Left cardiac atrium (tissue), 4 donors: ENCODE results near the gene TRIOBP. TPM values are rescaled to one million over a fixed set of nuclear protein-coding genes. Genes with fewer than 3 reads are reported as not detected.
"Not testable (repeated sequence)": the region's sequence is repeated elsewhere in the genome, so short reads cannot be mapped to it uniquely, and the experiment has no call there.

Experiments used
- ATAC-seq, 2 donors: fragments of 200-7000 bp; cut with Tn5 transposase; one replicate each; pipeline ENCODE4 v1.9.1; 2020; ENCODE audit warnings: mild to moderate bottlenecking in 2 of 2, moderate library complexity in 2 of 2
- DNase-seq: peaks from one replicate; pipeline ENCODE4 v3.0.0-alpha.2; 2020
- intact Hi-C, 2 donors: fragments of 100-400 bp; cut with DNase I; formaldehyde crosslinking; loops; one replicate each; pipeline versions ENCODE4 v1.14.1 to v1.15.1; 2022 to 2023
- long read RNA-seq: library from polyadenylated mRNA; unstranded; transcript quantifications from one replicate; pipeline ENCODE4 v2.0.0, GENCODE V29; 2021
- total RNA-seq, 2 donors: library from RNA; stranded (reverse); fragmentation: NEBNext Ultra II Directional; extraction: Animal tissue kit (Norgen Biotek cat#: 25700); gene quantifications; one replicate each; pipeline ENCODE4 v1.2.1, GENCODE V29; 2021
- donor health status: DM: no; HTN: yes; CAD: no.
- donor health status: DM: no; HTN: yes; CAD: no; lungs with severe emphysema.
- donor health status: DM: yes; HTN: yes; CAD: no.
- donor health status: Dilated cardiomyopathy.

Gene TRIOBP, protein sequence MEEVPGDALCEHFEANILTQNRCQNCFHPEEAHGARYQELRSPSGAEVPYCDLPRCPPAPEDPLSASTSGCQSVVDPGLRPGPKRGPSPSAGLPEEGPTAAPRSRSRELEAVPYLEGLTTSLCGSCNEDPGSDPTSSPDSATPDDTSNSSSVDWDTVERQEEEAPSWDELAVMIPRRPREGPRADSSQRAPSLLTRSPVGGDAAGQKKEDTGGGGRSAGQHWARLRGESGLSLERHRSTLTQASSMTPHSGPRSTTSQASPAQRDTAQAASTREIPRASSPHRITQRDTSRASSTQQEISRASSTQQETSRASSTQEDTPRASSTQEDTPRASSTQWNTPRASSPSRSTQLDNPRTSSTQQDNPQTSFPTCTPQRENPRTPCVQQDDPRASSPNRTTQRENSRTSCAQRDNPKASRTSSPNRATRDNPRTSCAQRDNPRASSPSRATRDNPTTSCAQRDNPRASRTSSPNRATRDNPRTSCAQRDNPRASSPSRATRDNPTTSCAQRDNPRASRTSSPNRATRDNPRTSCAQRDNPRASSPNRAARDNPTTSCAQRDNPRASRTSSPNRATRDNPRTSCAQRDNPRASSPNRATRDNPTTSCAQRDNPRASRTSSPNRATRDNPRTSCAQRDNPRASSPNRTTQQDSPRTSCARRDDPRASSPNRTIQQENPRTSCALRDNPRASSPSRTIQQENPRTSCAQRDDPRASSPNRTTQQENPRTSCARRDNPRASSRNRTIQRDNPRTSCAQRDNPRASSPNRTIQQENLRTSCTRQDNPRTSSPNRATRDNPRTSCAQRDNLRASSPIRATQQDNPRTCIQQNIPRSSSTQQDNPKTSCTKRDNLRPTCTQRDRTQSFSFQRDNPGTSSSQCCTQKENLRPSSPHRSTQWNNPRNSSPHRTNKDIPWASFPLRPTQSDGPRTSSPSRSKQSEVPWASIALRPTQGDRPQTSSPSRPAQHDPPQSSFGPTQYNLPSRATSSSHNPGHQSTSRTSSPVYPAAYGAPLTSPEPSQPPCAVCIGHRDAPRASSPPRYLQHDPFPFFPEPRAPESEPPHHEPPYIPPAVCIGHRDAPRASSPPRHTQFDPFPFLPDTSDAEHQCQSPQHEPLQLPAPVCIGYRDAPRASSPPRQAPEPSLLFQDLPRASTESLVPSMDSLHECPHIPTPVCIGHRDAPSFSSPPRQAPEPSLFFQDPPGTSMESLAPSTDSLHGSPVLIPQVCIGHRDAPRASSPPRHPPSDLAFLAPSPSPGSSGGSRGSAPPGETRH (N-terminal part only)
- total RNA-seq = 100 to 1,000 TPM in 1 of 2 donors, 10 to 100 TPM in 1; 83.5 to 118 TPM
- long read RNA-seq, transcript TRIOBP-203 (14 exons, 2,324 nt) = major isoform, 65 of 134 reads
- long read RNA-seq, partial matches to known transcripts = 32 of 134 reads
- long read RNA-seq, other reads (novel, unspliced or antisense) = 34 of 134 reads

DNA sequence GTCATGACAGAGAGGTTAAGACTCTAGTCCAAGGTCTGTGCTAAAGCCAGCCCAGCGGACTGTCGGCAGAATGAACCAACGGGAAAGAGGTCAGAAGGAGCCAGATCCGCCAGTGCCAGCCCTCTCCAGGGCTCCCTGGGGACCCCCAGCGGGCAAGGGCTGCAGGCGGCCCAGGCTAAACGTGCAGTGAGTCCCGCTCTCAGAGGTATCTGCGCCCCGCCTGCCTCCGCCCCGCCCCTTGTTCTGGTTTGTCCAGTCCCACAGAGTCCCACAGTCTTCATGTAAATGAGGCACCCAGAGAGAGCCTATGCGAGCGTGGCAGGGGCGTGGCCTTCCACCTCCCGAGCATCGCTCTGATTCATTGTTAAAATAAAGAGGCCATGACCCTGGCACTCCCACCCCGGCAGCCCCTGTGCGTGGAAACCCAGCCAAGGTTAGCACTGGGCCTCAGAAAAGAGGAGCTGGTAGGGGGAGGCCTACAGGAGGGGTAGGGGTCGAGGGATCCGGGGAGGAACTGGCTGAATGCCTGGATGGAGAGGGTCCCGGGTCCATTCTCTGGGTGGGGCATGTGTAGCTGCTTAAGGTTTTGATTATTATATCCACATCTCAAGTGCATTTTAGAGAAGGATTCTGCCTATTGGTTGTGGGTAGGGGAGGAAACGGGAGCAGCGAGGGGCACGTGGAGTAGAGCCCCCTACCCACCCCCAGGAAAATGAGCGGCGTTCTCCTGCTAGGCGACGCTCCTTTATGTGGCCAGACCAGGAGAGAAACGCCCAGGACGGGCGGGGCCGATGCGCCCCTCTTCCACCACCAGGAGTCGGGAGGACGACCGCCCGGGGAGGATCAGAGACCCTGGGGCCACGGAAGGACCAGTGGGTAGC, at the start of gene TRIOBP:
Gene TRIOBP (plus strand): TSS at position 392 of the 881 bp plus-strand sequence. CDS start 4,318 bp downstream, outside the sequence.
- ATAC-seq = peak; percentile 98 to 99
- intact Hi-C loops = no loop called here

DNA sequence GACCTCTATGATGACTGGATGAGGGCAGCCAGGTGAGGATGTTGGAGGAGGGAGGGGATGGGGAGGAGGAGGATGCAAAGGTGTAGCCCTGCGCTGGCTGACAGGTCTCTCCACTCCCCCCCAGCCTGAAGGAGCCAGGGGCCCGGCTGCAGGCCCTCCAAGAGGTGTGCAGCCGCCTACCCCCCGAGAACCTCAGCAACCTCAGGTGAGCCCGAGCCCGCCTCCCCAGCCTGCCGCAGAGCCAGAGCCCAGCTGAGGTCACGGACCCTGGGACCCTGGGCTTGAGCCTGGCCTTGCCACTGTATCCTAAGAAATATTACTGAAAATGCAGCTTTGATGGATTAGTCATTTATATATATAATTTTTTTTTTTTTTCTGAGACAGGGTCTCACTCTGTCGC, 49.5 kb upstream of the TRIOBP start:
- DNase-seq (no peak), ATAC-seq (no peak)
- intact Hi-C loops = loop anchor here (10.0 kb wide), 1 partner anchor 147 kb away; no protein-coding TSS in a partner anchor

More for the DNA sequence above, at the start of gene TRIOBP:
- DNase-seq = peak; percentile 97

DNA sequence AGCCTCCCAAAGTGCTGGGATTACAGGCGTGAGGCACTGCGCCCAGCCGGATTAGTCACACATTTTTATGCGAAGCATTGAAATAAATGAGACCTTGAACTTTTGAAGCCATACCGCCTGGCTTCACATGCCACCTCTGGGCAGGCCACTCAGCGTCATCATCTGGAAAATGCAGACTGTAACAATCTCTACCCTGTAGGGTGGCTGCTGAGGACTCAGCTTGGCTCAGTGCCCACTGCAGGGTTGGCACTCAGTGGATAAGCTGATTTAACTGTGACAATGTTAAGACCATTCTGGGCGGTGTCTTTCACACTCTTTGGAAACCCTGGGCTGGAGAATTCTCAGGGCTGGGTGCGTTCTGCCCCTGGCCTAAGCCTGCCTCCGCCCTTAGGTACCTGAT, 48.9 kb upstream of the TRIOBP start:
- ATAC-seq = peak in 1 of 2 donors; percentile 44
- intact Hi-C loops = loop anchor here (10.0 kb wide), 1 partner anchor 147 kb away; no protein-coding TSS in a partner anchor
- no peak for DNase-seq

DNA sequence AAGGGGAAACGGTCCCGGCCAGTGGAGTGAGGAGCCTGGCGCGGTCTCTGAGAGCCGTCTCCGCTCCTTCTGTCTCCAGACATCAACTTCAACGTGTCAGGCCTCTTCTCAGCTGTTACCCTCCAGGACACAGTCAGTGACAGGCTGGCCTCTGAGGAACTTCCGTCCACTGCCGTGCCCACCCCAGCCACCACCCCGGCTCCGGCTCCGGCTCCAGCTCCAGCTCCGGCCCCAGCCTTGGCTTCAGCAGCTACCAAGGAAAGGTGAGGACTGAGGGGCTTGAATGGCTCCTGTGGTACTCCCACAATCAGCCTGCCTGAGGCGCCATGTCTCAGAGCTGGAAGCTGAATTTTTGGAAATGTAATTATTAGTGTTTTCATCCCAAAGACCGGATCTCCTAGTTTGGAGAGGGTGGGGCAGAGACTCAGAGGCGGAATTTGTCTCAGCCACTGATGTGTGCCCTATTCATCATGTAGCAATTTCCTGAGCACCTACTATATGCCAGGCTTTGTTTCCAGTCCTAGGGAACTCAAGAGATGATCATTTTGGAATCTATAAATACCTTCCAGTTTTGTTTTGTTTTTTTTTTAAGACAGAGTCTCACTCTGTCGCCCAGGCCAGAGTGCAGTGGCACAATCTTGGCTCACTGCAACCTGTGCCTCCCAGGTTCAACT, 46.2 kb upstream of the TRIOBP start:
- no peak for DNase-seq
- ATAC-seq = no peak
- intact Hi-C loops = no loop called here

DNA sequence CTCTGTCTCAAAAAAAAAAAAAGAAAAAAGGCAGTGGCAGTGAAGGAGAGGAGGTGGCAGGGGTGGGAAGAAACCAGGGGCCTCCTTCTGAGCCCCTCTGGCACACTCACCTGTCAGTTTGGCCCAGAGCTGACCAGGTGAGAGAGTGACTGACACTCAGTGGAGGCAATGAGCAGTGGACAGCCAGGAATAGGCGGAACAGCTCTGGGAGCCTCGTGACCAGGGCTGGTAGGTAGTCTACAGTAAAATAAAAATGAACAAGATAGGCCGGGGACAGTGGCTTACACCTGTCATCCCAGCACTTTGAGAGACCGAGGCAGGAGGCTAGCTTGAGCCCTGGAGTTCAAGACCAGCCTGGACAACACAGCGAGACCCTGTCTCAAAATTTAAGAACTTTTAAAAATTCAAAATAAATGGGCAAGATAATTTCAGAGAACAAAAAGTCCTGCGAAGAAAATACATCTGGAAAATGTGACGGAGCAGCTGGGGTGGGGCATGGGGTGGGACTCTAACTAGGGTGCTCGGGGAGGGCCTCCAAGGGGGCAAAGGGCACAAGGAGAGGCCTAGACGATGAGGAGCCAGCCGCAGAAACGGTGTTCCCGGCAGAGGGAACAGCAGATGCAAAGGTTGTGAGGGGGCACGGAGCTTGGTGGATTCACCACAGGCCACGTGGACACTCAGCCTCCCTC, 42.1 kb upstream of the TRIOBP start:
- DNase-seq (no peak), ATAC-seq (no peak)
- intact Hi-C loops = no loop called here

DNA sequence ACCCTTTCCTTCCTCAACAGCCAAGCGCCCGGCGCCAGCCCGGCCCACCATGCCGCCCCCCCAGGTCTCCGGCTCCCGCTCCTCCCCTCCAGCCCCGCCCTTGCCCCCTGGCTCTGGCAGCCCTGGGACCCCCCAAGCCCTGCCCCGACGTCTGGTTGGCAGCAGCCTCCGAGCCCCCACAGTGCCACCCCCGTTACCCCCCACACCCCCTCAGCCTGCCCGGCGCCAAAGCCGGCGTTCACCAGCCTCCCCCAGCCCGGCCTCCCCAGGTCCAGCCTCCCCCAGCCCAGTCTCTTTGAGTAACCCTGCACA, 41.6 kb upstream of the TRIOBP start:
- intact Hi-C loops = no loop called here

DNA sequence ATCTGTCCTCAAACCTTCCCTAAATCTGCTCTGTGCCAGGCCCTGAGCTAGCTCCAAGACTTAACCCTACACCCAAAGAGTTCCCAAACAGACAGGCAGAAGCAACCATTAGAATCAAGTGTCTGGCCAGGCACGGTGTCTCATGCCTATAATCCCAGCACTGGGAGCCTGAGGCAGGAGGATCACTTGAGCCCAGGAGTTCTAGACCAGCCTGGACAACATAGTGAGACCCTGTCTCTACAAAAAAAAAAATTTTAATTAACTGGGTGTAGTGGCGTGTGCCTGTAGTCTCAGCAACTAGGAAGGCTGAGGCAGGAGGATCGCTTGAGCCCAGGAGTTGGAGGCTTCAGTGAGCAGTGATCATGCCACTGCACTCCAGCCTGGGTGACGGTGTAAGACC, 40.3 kb upstream of the TRIOBP start:
- DNase-seq, intact Hi-C loops: not testable (repeated sequence)

More for the DNA sequence above, 41.6 kb upstream of the TRIOBP start:
- DNase-seq (no peak), ATAC-seq (no peak)

DNA sequence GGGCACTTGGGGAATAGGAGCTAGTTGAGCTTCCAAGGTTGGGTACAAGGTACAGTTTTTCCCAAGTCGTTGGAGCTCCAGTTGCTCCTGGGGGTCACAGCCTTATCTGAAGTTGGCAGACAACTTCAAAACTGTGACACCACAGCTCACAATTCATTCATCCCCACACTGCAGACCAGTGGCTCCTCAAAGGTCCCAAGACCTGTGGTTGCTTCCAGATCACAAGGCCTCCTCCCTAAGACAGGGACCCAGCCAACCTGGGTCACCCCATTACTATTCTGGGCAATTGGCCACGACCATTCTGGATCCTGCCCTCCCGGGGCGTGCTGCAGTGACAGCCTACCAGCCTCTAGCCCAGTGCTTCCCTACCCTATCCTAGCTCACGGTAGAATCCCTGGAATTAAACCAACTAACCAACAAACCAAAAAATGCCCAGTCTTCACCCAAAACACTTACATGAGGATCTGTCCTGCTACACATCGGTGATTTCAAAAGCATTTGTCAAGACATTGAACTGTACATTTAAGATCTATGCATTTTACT, 39.2 kb upstream of the TRIOBP start:
- no peak for DNase-seq
- ATAC-seq = no peak
- intact Hi-C loops = no loop called here

More for the DNA sequence above, 40.3 kb upstream of the TRIOBP start:
- ATAC-seq = not testable (repeated sequence)

DNA sequence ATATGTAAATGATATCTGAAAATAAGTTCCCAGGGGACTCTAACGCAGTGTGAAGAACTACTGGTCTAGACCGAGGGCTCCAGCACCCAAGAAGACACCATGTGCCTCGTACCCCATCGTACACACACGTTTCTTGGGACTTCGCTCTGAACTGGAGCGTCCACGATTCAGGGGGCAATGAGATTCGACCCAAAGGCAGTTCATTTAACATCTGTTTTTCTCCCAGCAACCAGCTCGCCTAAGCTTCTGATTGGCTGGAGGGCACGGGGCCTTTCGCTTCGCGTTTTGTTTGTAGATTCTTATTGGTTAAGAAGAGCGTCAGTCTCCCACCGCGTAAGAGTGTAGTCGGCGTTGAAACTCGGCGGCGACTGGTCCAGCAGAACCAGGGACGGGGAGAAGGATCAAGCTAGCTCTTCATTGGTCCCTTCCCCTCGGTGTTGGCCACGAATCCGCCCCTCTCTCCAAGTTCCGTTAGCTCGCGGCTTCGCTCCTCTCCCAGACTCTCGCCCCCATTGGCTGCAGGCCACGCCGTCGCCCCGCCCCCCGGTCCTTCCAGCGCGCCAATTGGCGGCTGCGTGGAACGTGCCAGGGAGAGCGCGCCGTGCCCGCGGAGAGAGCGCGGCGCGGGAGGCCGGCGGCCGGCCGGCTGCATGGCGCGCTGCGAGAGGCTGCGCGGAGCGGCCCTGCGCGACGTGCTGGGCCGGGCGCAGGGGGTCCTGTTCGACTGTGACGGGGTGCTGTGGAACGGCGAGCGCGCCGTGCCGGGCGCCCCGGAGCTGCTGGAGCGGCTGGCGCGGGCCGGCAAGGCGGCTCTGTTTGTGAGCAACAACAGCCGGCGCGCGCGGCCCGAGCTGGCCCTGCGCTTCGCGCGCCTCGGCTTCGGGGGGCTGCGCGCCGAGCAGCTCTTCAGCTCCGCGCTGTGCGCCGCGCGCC, 38.4 kb upstream of the TRIOBP start, which contains the start of gene PDXP:
Gene PDXP (plus strand): TSS at position 591 of the 933 bp plus-strand sequence. CDS start 60 bp downstream, at position 651.
- intact Hi-C loops = no loop called here
- DNase-seq (peak; percentile 99), ATAC-seq (peak; percentile 97 to 98)

DNA sequence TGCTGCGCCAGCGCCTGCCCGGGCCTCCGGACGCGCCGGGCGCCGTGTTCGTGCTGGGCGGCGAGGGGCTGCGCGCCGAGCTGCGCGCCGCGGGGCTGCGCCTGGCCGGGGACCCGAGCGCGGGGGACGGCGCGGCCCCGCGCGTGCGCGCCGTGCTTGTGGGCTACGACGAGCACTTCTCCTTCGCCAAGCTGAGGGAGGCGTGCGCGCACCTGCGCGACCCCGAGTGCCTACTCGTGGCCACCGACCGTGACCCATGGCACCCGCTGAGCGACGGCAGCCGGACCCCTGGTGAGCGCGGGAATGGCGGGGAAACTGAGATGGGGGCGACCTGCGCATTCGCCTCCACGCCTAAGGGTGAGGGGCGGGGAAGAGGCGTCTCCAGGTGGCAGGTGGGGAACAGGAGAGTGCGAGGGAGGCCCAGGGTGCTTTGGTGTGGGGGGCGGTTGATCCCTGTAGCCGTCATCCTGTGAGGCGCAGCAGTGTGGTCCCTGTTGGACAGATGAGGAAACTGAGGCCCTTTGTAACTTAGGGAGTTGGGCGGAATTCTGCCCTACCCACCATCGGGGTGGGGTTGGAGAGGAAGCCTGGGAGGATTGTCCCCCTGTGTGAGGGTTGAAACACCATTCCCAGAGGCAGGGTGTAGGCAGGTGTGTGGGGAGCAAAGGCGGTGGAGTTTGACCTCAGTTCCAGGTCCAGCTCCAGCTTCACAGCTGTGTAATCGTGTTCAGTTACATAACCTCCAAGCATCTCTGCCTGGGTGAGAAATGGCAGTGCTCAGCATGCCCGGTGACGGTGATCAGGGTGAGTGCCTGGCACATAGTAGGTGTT, 37.6 kb upstream of the TRIOBP start:
- DNase-seq (no peak), ATAC-seq (no peak)
- intact Hi-C loops = no loop called here

DNA sequence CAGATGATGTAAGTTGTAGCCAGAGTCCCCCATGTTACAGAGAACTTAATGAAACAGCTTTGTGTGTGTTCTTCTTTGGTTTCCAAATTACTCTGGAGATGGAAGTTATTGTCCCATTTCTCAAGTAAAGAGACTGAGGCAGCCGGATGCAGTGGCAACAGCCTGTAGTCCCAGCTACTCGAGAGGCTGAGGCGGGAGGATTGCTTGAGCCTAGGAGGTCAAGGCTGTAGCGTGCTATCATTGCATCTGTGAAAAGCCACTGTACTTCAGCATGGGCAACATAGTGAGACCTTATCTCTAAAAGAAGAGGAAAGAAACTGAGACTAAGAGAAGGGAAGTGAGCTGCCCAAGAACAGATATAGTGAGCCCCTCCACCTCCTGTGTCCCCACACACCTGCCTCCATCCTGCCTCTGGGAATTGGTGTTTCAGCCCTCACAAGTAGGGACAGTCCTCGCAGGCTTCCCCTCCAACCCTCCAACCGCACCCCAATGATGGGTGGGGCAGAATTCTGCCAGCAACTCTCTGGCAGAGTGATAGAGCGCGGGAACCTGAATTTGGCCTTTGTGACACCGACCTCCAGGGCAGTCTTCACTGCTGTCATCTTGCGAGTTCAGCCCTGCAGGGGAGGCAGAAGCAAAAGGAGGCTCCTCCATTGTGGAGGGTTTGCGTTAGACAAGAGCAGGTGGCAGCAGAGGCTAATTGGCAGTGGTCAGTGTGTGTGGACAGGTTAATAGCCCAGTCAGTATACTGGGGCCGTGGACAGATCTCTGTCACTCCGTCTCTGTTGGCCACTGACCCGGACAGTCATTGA, 36.7 kb upstream of the TRIOBP start:
- intact Hi-C loops = no loop called here
- ATAC-seq = no peak
- no peak for DNase-seq

DNA sequence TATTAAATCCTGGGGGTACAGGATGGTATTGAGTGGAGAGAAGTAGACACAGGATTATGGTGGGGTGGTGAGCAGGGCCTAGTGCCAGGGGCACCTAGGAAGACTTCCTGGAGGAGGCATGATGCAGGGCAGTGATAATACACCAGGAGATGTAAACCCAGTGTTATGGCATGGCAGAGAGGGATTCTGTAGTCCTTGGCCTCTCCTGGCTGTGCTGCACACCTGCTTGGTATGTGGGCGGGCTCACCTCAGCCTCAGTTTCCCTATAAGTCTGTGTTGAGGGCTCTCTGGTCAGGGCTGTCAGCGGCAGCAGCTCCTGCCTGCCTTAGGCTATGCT, 36.2 kb upstream of the TRIOBP start:
- ATAC-seq (no peak), DNase-seq (no peak)
- intact Hi-C loops = no loop called here

DNA sequence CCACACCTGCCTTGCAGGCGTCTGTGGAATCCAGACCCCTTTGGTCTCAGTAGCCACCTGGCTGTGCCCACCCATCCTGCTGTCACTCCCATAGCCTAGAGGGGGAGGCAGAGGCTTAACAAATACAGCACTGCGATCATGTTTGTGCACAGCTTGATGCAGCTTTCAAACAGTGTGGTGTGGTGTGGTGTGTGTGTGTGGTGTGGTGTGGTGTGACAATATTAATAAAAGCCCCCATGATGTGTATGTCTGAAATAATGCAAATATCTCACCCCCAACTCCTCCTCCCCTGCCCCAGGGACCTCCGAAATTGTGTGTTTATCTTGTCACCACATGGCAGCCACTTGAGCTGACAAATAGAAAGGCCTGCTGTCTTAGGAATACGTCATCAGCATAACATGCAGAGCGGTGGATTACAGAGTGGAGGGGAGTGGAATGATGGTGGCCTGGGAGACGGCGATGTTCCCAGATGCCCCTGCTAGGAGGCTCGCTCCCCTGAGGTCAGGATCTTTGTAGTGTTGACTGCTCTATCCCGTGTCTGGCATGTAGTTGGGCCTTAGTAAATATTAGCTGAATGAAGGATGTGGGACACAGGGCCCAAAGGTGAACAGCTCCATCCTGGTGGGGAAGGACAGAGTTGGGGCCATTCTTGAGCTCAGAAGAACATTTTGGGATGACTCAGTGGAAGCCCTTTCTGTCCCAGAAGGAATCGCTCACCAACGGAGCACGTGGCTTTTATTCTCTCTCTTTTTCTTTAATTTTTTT, 35.5 kb upstream of the TRIOBP start:
- peak; percentile 10 to 14 for ATAC-seq
- DNase-seq = no peak
- intact Hi-C loops = no loop called here
